Measurements from ENCODE around the gene CELSR2.
A peak's percentile ranks its signal among the peaks of the same experiment; 100 is the strongest.

CELSR2 gene

DNA sequence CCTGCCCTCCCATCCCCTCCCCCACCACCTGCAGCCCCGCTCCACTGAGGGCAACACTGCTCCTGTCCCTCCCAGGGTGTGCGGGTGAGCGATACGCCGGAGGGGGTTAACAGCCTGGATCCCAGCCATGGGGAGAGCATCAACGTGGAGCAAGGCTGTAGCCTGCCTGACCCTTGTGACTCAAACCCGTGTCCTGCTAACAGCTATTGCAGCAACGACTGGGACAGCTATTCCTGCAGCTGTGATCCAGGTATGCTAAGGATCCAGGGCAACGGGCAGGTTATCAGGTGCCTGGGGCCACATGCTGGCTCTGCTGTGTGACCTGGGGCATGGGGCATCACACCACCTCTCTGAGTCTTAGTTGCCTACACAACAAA, 15.0 kb downstream of the CELSR2 start:
- DNase-seq (ENCODE audit: low read depth, low spot score) = no peak

DNA sequence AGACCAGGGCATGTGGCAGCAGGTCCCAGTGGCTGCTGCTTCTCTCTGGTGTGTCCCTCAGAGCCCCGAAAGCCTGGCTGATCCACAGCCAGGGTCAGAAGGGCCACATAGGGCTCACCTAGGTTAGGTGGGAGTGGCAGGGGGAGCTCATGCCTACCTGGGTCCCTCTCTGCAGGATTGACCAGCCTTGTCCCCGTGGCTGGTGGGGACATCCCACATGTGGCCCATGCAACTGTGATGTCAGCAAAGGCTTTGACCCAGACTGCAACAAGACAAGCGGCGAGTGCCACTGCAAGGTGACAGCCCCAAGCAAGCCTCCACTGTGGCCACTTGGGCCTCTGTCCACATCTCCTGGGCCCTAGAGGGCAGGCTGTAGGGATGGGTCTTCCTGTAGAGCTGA, 15.7 kb downstream of the CELSR2 start:
- DNase-seq (ENCODE audit: low read depth, low spot score) = no peak

- no peak for DNase-seq (ENCODE audit: low read depth, low spot score)
Observed at GRCh38 chr1:109265741-109266330, 16.5 kb downstream of the CELSR2 start.

DNA sequence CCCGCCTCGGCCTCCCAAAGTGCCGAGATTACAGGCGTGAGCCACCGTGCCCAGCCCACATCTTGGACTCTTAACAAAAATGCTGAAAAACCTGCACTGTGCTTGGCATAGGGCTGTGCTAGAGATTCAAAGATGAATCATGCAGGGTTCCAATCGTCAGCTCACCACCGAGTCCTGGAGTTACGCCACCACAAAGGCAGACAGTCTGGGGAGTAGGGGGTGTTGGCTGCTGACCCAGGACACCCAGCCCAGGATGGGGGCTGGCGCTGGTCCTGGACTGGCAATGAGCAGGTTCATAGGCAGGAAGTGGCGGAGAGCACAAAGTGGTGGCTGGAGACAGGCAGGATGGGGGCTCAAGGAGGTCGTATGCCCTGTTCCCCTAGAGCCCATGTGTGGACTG, 17.6 kb downstream of the CELSR2 start:
- DNase-seq (ENCODE audit: low read depth, low spot score) = peak; percentile 94

GRCh38 chr1:109267743-109268300, 18.5 kb downstream of the CELSR2 start:
- DNase-seq (ENCODE audit: low read depth, low spot score) = no peak

- DNase-seq (ENCODE audit: low read depth, low spot score) = no peak
Observed at GRCh38 chr1:109268431-109269211, 19.3 kb downstream of the CELSR2 start.

- no peak for DNase-seq (ENCODE audit: low read depth, low spot score)
Observed at GRCh38 chr1:109269212-109269980, 20.1 kb downstream of the CELSR2 start.

DNA sequence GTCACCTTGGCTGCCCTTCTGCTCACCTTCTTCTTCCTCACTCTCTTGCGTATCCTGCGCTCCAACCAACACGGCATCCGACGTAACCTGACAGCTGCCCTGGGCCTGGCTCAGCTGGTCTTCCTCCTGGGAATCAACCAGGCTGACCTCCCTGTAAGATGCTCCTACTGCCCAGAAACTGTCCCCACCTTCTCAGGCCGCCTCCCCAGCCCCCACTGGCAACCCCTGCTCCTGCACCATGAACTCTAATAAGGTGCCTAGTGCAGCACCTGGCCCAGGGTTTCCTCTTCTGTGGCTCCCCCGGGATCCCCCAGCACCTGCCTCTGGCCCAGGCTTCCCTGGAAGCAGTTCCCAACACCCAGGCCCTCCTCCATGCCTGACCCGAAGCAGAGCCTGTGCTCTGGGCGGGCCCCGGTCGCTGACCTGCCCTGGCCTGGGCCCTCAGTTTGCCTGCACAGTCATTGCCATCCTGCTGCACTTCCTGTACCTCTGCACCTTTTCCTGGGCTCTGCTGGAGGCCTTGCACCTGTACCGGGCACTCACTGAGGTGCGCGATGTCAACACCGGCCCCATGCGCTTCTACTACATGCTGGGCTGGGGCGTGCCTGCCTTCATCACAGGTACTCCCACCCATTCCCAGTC, 20.8 kb downstream of the CELSR2 start:
- no peak for DNase-seq (ENCODE audit: low read depth, low spot score)

DNA sequence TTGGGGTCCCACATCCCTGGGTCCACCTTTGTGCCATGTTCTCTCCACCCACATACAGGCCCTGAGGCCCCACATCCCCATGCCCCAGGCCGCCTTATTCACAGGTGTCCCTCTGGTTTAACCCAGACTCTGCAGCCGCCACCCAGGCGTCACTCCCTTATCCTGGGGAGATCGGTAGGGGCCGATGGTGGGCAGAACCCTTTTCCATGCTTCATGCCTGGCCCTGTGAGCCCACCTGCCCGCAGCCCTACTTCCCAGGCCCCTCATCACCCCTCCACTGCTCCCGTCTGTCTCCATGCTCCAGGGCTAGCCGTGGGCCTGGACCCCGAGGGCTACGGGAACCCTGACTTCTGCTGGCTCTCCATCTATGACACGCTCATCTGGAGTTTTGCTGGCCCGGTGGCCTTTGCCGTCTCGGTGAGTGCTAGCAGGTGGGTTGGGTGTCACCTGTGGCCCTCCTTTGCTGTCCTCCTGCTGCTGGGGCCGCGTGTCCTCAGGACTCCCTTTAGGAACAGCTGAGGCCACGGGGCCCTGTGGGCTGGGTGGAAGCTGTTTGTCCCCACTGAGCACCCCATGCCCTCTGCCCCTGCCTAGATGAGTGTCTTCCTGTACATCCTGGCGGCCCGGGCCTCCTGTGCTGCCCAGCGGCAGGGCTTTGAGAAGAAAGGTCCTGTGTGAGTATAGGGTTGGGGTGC, 21.4 kb downstream of the CELSR2 start:
- DNase-seq (ENCODE audit: low read depth, low spot score) = no peak

- DNase-seq (ENCODE audit: low read depth, low spot score) = no peak
Observed at GRCh38 chr1:109271458-109271857, 22.1 kb downstream of the CELSR2 start.

- no peak for DNase-seq (ENCODE audit: low read depth, low spot score)
Observed at GRCh38 chr1:109272021-109272799, 22.9 kb downstream of the CELSR2 start.

DNA sequence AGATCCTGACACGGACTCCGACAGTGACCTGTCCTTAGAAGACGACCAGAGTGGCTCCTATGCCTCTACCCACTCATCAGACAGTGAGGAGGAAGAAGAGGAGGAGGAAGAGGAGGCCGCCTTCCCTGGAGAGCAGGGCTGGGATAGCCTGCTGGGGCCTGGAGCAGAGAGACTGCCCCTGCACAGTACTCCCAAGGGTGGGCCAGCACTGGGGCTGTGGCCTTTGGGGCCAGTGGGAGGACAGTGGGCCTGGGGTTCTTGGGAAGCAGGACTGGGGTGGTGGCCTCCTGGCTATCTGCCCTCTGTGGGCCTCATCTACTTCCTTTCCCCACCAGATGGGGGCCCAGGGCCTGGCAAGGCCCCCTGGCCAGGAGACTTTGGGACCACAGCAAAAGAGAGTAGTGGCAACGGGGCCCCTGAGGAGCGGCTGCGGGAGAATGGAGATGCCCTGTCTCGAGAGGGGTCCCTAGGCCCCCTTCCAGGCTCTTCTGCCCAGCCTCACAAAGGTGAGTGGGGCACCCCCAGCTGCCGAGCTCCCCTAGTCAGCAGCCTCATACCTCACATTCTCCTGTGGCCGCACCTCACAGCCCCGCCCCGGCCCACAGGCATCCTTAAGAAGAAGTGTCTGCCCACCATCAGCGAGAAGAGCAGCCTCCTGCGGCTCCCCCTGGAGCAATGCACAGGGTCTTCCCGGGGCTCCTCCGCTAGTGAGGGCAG, 23.6 kb downstream of the CELSR2 start:
- peak; percentile 56 for DNase-seq (ENCODE audit: low read depth, low spot score)

DNA sequence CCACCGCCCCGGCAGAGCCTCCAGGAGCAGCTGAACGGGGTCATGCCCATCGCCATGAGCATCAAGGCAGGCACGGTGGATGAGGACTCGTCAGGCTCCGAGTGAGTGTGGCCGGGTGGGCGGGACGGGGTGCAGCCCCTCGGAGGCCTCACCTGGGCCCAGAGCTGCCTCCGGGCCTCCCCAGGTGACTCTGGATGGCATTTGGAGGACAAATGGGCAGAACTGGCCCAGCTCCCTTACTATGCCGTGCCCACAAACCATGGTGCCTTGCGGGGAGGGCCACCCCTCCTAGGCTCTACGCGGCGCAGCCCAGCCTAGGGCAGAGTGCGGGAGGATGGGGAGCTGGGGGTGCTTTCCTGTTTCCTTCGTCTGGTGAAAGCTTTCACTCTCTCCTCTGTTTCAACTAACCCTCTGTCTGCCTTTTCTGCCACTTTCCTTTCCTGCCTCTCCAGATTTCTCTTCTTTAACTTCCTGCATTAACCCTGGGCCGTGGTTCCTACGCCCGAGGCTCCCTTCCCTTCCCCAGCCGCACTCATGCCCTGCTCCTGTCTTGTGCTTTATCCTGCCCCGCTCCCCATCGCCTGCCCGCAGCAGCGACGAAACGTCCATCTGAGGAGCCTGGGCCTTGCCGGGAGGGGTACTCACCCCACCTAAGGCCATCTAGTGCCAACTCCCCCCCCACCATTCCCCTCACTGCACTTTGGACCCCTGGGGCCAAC, 24.4 kb downstream of the CELSR2 start:
- DNase-seq (ENCODE audit: low read depth, low spot score) = no peak

DNA sequence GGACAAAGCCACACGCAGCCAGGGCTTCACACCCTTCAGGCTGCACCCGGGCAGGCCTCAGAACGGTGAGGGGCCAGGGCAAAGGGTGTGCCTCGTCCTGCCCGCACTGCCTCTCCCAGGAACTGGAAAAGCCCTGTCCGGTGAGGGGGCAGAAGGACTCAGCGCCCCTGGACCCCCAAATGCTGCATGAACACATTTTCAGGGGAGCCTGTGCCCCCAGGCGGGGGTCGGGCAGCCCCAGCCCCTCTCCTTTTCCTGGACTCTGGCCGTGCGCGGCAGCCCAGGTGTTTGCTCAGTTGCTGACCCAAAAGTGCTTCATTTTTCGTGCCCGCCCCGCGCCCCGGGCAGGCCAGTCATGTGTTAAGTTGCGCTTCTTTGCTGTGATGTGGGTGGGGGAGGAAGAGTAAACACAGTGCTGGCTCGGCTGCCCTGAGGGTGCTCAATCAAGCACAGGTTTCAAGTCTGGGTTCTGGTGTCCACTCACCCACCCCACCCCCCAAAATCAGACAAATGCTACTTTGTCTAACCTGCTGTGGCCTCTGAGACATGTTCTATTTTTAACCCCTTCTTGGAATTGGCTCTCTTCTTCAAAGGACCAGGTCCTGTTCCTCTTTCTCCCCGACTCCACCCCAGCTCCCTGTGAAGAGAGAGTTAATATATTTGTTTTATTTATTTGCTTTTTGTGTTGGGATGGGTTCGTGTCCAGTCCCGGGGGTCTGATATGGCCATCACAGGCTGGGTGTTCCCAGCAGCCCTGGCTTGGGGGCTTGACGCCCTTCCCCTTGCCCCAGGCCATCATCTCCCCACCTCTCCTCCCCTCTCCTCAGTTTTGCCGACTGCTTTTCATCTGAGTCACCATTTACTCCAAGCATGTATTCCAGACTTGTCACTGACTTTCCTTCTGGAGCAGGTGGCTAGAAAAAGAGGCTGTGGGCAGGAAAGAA, 25.5 kb downstream of the CELSR2 start:
- DNase-seq (ENCODE audit: low read depth, low spot score) = peak; percentile 81

GRCh38 chr1:109275706-109276345, 26.5 kb downstream of the CELSR2 start:
- DNase-seq (ENCODE audit: low read depth, low spot score) = peak; percentile 85

- peak; percentile 80 for DNase-seq (ENCODE audit: low read depth, low spot score)
Observed at GRCh38 chr1:109277434-109278204, 28.3 kb downstream of the CELSR2 start.

All from astrocyte of the hippocampus (primary cell).